Astrocyte (in vitro differentiated cells and primary cell): ENCODE measurements around the gene SPSB3.

Source experiments
- CTCF ChIP-seq: IDR thresholded peaks from 2 replicates; pipeline ENCODE4 v1.5.1; 2011; ENCODE audit warnings: low read depth, mild to moderate bottlenecking, inconsistent platforms, low read length, moderate library complexity; ENCODE audit not compliant: insufficient read depth
- EZH2 ChIP-seq: IDR thresholded peaks from 2 replicates; pipeline ENCODE4 v1.6.1; 2012; ENCODE audit warnings: mild to moderate bottlenecking, low read length, inconsistent platforms; ENCODE audit not compliant: insufficient read depth

GRCh38 chr16:1809281-1809801 is 27.0 kb upstream of the SPSB3 start:
- TF ChIP-seq CTCF (no peak), EZH2 (no peak)
